Medulla oblongata (tissue), 1 donor: Measurements from ENCODE around the gene OR1F1.
"Not testable (repeated sequence)": the region's sequence is repeated elsewhere in the genome, so short reads cannot be mapped to it uniquely, and the experiment has no call there.

ENCODE experiments used
- DNase-seq: peaks from one replicate; pipeline ENCODE4 v3.0.0-alpha.2; 2015; ENCODE audit errors: extremely low spot score

OR1F1 gene

DNA sequence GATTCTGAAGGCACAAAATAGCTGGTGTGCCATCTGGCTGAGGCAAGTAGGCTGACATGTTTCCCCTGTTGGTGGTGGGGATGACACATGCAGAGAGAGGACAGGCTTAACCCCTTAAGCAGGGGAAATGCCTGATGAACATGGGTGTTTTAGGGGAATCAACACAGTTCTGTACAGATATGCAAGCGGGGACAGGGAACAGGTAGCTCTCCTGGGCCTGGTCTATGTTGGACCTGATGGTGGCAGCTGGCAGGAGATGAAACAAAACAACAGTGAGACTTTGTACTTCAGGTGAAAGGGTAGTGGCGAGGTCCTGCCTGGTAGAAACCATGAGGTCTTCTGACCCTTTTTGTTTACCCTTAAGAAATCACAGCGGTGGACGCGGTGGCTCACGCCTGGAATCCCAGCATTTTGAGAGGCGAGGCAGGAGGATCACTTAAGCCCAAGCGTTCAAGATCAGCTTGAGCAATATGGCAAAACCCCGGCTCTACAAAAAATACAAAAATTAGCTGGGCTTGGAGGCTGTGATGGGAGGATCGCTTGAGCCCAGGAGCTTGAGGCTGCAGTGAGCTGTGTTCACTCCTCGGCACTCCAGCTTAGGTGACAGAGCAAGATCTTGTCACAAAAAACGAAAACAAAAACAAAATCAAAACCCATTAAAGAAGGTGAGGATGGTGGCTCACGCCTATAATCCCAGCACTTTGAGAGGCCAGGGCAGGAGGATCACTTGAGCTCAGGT, 10.5 kb downstream of the OR1F1 start:
- DNase-seq = no peak

DNA sequence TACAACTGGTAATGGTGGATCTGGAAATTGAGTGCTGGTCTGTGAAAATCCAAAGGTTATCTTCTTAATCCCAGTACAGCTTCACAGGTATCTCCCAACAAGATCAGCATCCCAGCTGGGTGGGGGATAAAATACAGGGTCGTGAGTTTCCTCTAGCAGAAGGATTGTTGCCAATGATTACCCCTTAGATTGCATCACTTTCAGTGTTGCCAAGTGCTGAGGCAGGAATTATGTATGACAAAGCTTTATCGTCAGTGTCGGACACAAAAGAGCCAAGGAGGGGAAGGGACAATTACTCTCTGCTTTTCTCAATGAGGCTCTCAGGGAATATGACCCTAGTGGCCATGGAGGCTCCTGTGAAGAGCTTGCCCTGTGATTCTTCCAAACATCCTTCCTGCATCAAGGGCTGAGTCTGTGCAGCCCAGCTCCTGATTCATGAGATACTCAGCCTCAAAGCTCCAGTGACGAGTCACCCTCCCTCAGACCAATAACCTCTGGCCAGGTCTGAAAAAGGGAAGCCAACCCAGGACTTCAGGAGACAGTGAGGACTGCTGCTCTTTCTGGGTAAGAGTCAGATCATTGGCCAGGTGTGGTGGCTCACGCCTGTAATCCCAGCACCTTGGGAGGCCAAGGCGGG, 15.0 kb downstream of the OR1F1 start:
- DNase-seq = no peak

DNA sequence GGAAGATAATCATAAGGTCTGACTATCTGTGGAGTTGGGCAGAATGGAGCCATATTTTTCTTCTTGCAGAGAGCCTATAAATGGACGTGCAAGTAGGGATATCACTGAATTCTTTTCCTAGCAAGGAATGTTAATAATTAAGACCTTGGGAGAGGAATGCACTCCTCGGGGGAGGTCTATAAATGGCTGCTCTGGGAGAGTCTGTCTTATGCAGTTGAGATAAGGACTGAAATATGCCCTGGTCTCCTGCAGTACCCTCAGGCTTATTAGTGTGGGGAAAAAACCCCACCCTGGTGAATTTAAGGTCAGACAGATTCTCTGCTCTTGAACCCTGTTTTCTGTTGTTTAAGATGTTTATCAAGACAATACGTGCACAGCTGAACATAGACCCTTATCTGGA, 17.9 kb downstream of the OR1F1 start:
- DNase-seq = not testable (repeated sequence)

DNA sequence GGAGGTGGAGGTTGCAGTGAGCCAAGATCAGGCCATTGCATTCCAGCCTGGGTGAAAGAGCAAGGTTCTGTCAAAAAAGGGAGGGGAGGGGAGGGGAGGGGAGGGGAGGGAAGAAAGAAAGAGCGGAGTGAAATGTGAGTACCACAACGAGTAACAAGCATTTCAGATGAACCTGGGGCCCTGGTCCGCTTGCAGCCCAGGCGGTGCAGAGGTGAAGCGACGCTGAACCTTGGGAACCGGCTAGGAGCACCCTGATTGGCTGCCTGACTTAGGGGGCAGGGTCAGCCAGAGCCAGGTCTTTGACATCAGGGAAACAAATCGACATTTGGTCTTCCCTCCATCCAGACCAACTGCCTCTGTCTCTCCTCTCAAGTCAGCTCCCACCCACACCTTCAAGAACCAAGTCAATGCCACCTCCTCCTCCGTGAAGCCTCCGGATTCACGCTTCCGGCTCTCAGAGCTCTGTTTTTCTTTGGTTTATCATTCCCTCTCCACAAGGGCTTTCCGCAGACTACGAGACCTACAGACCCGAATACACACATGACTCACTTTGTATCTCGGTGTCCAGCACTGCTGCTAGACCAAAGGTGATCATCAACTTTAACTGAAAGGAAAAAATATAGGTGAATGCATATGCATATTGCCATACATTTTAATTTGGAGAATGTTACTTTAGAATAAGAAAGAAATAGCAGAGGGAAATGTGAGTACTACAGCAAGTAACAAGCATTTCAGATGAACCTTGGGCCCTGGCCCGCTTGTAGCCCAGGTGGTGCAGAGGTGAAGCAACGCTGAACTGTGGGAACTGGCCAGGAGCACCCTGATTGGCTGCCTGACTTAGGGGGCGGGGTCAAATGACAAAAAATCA, 19.3 kb downstream of the OR1F1 start:
- DNase-seq = no peak

DNA sequence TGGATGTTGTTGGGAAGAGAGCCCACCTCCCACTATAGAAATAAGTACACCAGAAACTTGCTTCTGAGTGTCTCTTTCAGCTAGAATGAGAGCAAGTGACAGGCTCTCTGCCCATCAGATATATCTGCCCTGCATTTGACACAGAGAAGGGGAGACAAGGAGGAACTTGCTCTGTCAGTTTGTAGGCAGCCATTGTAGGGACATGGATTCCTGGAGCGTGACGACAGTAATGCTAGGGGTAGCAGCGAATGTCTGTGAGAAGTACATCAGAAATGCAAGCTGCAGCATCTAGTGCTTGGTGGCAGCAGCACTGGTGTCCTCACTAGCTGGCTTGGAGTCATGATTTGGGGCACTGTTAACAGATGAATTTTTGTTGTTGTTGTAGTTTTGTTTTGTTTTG, 24.0 kb downstream of the OR1F1 start:
- no peak for DNase-seq

DNA sequence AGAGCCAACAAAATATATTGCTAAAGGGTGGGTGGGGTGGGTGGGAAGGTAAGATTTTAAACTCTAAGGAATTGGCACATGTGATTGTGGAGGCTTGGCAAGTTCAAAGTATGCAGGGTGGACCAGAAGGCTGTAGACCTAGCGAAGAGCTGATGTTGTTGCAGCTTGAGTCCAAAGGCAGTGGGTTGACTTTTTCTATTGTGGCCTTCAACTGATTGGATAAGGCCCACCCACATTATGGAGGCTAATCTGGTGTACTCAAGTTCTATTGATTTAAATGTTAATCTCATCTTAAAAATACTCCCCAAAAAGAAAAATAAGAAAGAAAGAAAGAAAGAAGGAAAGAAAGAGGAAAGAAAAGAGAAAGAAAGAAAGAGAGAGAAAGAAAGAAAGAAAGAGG, 24.6 kb downstream of the OR1F1 start:
- DNase-seq = no peak

DNA sequence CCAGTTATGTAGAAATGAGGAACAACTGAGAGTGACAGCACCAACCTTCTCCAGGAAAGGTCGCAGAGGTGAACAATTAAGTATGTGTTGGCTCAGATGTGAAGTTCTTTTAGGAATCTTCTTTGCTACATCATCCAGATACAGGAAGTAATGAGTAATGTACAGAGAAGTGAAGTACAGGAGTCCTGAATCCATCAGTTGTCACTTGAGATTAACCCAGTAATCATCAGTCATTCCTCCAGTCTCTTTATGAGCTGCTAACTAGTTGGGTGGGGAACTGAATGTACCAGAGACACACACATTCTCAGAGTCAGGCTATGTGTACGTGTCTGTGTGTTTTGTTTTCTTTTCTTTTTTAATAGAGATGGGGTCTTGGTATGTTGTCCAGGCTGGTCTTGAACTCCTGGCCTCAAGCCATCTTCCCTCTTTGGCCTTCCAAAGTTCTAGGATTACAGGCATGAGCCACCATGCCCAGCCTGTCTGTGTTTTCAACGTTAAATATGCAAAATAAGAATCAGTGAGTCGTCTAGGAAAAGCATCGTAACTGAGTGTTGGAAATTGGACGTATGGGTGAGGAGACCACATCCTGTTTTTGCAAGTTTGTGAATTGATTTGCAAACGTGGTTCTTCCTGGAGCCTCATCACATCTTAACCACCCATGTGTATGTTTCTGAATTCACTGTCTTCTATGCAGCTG, 27.0 kb downstream of the OR1F1 start:
- no peak for DNase-seq

DNA sequence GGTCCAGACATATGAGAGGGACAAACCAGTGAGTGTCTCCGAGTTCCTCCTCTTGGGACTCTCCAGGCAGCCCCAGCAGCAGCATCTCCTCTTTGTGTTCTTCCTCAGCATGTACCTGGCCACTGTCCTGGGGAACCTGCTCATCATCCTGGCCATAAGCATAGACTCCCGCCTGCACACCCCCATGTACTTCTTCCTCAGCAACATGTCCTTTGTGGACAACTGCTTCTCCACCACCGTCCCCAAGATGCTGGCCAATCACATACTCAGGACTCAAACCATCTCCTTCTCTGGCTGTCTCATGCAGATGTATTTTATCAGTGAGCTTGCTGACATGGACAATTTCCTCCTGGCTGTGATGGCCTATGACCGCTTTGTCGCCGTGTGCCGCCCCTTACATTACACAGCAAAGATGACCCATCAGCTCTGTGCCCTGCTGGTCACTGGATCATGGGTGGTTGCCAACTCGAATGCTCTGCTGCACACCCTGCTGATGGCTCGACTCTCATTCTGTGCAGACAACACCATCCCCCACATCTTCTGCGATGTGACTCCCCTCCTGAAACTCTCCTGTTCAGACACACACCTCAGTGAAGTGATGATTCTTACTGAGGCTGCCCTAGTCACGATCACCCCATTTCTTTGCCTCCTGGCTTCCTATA, 27.7 kb downstream of the OR1F1 start:
- no peak for DNase-seq

DNA sequence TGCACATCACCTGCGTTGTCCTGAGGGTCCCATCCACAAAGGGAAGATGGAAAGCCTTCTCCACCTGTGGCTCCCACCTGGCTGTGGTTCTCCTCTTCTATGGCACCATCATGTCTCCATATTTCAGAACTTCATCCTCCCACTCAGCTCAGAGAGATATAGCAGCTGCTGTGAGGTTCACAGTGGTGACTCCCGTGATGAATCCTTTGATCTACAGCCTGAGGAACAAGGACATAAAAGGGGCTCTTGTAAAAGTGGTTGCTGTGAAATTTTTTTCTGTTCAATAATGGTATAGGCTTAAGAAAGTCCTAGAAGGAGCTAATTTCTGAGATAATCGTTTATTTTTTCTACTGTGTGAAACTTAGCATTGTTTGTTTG, 28.2 kb downstream of the OR1F1 start:
- no peak for DNase-seq

DNA sequence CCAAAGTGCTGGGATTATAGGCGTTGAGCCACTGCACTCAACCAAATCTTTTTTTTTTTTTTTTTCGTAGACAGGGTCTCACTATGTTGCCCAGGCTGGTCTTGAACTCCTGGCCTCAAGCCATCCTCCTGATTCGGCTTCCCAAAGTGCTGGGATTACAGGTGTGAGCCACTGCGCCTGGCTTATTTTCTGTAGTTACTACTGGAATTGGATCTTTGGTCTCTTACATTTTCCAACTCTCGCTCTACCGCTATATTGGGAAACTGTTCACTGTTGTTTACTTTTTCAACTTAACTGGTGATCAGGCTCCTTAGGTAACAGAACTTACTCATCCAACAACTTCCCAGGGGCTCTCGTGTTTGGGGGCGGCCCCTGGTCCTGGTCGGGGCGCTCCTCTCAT, 32.8 kb downstream of the OR1F1 start:
- DNase-seq = no peak

DNA sequence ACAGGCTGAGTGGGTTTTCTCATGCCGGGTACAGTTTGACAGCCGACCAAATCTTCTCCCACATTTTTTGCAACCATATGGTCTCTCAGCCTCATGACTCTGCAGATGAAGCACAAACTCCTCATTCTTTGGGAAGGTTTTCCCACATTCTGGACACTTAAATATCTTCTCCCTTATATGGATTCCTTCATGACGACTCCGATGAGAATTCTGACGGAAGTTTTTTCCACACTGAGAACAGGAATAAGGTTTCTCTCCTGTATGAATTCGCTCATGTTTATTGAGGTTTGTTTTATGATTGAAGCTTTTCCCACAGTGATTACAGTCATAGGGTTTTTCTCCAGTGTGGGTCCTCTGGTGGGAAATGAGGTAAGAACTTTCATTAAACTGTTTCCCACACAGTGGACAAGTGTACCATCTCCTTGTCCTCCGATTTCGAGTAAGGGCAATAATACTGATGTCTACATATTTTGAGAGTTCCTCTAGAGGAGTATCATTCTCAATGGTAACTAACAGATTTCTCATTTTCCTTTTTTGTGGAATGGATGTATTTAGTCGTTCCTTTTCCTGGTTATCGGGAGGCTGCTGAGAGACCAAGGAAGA, 36.0 kb downstream of the OR1F1 start:
- no peak for DNase-seq

DNA sequence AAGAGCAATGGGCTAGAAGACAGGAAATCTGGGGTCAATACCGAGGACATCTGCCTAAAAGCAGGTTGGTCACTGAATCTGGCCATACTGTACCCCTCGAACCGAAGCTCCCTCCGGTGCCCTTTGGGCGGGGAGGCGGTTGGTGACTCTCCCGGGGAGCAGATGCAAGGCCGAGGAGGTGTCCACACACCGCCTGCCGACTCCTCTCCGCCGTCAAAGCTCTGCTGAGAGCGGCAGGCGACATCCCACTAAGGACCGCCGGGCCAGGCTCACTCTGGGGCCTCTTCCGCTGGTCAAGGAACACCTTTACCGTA, 46.5 kb downstream of the OR1F1 start:
- DNase-seq = no peak

DNA sequence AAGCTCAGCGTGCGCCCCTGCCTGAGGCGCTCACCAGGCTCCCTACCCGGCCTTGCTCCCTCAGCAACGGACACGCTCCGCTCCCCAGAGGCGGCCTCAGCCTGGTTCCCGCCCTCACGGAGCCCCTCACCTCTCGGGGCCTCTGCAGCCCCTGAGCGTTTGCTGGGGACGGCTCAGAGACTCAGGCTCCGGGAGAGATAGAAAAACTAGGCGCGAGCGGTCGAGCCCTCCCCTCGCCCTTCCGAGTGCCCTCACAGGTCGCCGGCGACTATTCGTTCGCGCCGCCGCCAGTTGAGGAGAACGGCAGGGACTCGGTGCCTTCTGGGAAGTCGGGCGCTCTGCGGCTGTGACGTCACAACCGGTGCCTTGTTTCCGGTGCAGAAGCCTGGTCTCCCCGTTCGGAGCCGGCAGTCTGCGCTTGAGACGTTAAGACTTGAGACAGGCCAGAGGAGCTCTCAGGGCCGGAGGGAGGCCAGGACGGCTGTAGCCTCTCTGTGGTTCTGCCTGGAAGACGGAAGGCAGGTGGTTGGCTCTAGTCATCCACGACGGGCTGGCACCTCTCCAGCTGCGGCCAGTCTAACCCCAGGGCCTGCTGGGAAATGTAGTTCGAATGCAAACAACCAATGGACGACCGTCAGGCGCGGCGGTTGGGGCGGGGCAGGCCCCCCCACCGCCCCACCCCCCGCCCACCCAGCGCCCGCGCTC, 47.0 kb downstream of the OR1F1 start, which contains the start of gene ZNF200:
Gene ZNF200 (minus strand): TSS at position 302 of the 705 bp plus-strand sequence. CDS start 1,403 bp downstream, outside the sequence.
- DNase-seq = peak; percentile 97

DNA sequence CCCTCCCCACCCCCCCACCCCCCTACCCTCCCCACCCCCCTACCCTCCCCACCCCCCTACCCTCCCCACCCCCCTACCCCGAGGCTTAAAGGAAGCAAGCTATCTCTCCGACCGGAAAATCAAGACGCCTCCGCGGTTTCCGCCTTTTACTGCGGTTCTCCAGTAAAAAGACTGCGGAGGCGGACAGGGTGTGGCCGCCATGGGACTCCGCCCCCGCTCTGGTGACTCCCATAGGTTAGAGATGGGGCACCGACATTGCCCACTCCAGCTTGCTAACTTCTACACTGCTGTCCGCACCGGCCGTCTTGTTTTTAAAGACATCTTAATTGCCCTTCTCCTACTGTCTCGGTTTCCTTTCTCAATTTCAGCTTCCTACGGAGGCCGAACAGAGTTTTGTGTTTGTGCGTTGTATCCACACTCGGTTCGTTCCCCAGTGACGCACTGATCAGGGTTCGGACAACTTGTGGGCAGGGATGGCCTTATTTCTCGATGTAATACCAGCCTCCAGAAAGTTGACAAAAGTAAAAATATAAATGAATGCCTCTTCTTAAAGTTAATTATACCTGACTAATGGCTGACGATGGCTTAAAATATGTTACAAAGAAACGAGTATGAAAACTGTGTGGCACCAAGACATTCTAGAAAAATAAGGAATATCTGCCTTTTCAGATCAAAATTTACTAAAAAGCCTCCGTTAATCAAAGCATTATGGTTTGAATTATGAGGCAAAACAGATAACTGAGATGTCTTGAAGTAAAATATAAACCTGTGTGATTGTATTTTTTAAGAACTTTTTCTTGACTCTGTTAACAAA, 48.1 kb downstream of the OR1F1 start:
- DNase-seq = no peak

DNA sequence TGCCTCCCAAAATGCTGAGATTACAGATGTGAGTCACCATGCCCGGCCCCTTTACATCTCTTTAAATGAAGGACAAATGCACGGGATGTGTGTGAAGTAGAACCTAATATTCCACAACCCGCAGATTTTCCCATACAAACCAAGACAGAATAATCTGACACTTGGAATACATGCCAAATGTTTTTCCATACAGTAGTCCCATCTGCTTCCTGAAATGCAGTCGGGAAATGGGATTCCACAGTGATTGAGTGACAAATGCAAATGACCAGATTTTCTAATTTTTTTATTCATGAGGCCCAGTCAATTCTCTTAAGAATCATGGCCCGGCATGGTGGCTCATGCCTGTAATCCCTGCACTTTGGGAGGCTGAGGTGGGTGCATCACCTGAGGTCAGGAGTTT, 53.8 kb downstream of the OR1F1 start:
- DNase-seq = no peak

DNA sequence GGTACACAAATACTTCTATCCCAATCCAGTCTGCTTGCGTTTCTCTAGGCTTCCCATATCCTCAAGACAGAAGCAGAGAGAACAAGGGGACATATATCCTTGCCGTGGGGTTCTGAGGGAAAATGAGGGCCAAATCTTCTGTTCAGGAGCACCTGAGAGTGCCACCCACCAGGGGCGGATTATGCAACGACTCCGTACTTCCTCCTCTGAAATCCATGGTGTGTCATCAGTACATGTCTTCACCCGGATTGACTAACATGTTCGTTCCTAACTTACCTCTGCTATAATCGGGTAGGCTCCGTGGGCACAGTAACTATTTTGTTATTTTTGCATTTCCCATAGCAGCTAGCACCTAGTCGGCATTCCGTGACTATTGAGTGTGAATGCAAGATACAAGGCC, 54.7 kb downstream of the OR1F1 start:
- no peak for DNase-seq

DNA sequence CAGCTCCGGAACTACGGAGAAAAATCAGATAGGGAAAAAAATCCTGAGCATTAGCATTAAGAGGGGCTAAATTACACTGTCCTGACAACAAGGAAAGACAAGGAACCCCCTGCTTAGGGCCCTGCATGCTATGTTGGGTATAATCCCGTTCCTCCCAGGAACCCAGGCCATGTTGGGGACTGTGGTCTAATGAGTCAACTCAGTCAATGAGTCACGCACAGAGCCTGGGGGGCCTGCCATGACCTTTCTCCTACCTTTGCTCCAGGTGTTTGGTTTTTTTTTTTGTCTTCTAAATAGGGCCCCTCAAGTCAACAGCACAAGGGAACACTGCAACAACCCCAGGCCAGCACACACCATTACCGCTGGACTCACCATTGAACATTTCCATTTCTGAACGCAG, 55.9 kb downstream of the OR1F1 start:
- DNase-seq = no peak

DNA sequence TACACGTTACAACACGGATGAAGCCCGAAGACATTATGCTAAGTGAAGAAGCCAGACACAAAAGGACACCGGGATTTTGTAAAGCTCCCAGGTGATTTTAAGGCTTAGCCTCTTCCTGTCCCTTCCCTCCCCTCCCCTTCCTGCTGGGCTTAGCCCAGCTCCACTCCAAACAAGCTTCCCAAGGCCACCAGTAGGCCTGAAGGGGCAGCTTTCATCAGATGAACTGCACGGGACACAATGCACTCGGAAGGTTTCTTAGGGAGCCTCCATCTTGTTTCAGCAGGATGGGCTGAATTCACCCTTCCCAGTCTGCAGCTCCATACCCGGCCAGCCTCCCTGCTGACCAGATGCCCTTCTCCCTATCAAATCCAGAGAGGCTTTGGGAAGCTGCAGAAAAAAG, 58.0 kb downstream of the OR1F1 start:
- no peak for DNase-seq

DNA sequence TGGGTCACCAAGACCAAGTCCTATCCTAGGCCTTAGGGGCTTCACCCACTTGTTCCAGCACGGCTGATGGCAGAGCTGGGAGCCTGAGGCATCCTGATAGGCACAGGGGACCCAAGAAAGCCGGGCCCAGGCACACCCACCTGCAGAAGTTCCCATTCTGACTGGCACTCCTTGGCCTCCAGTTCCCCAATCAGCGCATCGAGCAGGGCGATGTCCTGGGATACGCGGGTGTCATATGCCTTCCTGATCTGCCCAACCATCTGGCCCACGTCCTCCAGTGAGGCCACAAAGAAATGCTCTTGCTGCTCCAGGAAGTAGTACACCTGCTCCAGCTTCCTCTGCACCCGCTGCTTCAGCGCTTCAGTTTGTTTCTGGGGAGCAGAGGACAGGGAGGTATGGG, 58.9 kb downstream of the OR1F1 start:
- DNase-seq = no peak

DNA sequence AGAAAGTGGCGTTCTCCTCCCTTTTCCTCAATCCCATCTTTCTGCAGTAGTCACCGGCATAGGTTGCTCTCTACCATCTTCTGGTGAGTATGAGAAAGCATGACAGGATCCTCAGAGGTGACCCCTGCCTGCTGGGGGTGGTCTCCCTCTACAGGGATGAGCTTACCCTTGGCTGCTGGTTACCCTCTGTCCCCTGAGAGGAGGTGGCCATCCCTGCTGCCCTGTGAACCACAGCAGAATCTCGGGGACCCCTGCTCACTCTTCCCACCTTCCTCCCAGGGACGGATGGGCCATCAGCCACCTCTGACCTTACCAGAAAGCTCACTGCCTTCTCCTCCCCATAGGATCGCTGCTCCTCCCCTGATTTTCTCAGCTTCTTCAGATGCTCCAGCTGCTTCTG, 60.6 kb downstream of the OR1F1 start:
- no peak for DNase-seq
